H1 (cell line): ENCODE results near the gene TMTC2. TPM values are rescaled to one million over a fixed set of nuclear protein-coding genes. Genes with fewer than 3 reads are reported as not detected.

ENCODE experiments used
- CTCF ChIA-PET: fragments of 300-600 bp; sonication (Branson Sonifier 250); formaldehyde crosslinking; loops from one replicate; lab custom pipeline; 2021; ENCODE audit not compliant: partially characterized antibody; lab: Charles Lee
- POLR2A ChIA-PET: fragments of 300-600 bp; sonication (Branson Sonifier 250); formaldehyde crosslinking; loops from one replicate; lab custom pipeline; 2021; ENCODE audit warnings: inconsistent platforms; ENCODE audit not compliant: partially characterized antibody; lab: Charles Lee
- DNase-seq, 2 experiments: peaks; one replicate each; pipeline versions ENCODE4 v3.0.0 to v3.0.0-alpha.2; 2010 to 2022; ENCODE audit warnings: low spot score in 2 of 2, low read depth in 1 of 2, mixed read lengths in 1 of 2
- FAIRE-seq: peaks from 2 replicates; lab custom pipeline; 2011; peaks lifted over from hg19 to GRCh38; lab: Jason Lieb, UNC
- H2AFZ ChIP-seq: 2 replicates; pipeline ENCODE4 v1.8.1; 2012; ENCODE audit warnings: low read length, inconsistent platforms
- H2AK5ac ChIP-seq: 2 replicates; pipeline ENCODE4 v1.6.1; 2013; ENCODE audit warnings: low read depth, low read length
- H2BK120ac ChIP-seq: replicated peaks from 2 replicates; pipeline ENCODE3; 2013; ENCODE audit warnings: low read depth, low read length, inconsistent platforms
- H2BK12ac ChIP-seq: 2 replicates; pipeline ENCODE4 v1.6.1; 2013; ENCODE audit warnings: low read depth, low read length
- H2BK15ac ChIP-seq: 2 replicates; pipeline ENCODE4 v1.6.1; 2013; ENCODE audit warnings: low read length
- H2BK20ac ChIP-seq: 2 replicates; pipeline ENCODE4 v1.6.1; 2013; ENCODE audit warnings: low read length
- H2BK5ac ChIP-seq: 2 replicates; pipeline ENCODE4 v1.6.1; 2013; ENCODE audit warnings: low read depth, low read length
- H3K14ac ChIP-seq: 2 replicates; pipeline ENCODE4 v1.6.1; 2013; ENCODE audit warnings: inconsistent platforms; ENCODE audit not compliant: insufficient read length
- H3K18ac ChIP-seq: 2 replicates; pipeline ENCODE4 v1.6.1; 2013; ENCODE audit warnings: low read length; ENCODE audit errors: extremely low read depth
- H3K23ac ChIP-seq: 2 replicates; pipeline ENCODE4 v1.6.1; 2013; ENCODE audit warnings: inconsistent platforms; ENCODE audit not compliant: insufficient read length
- H3K23me2 ChIP-seq: 2 replicates; pipeline ENCODE4 v1.6.1; 2013; ENCODE audit warnings: low read depth, low read length
- H3K27ac ChIP-seq: 2 replicates; pipeline ENCODE4 v1.6.1; 2011; ENCODE audit warnings: low read depth, low read length, inconsistent platforms
- H3K27me3 ChIP-seq, 4 experiments: replicated peaks in 1 of 4; 1 replicate in 1 of 4; 2 replicates in 3 of 4; pipeline versions ENCODE4 v1.6.1 to v1.8.1; 2011 to 2013; ENCODE audit warnings: low read length in 3 of 4, mild to moderate bottlenecking in 3 of 4, inconsistent platforms in 2 of 4, mixed read lengths in 2 of 4, moderate library complexity in 1 of 4; ENCODE audit not compliant: control insufficient read depth in 3 of 4, insufficient read depth in 3 of 4; ENCODE audit errors: extremely low read depth in 1 of 4
- H3K36me3 ChIP-seq, 4 experiments: 2 replicates each; pipeline versions ENCODE4 v1.6.1 to v1.8.1; 2011 to 2013; ENCODE audit warnings: mild to moderate bottlenecking in 4 of 4, low read length in 3 of 4, moderate library complexity in 2 of 4, control low read depth in 1 of 4, inconsistent platforms in 1 of 4; ENCODE audit not compliant: insufficient read depth in 4 of 4, control insufficient read depth in 2 of 4
- H3K4ac ChIP-seq: replicated peaks from 2 replicates; pipeline ENCODE3; 2013; ENCODE audit warnings: low read length, low read depth, mixed read lengths, inconsistent platforms; ENCODE audit not compliant: insufficient read length
- H3K4me1 ChIP-seq, 4 experiments: replicated peaks in 1 of 4; 1 replicate in 1 of 4; 2 replicates in 3 of 4; pipeline versions ENCODE4 v1.6.1 to v1.8.1; 2011 to 2013; ENCODE audit warnings: low read length in 3 of 4, inconsistent platforms in 2 of 4, mixed read lengths in 1 of 4; ENCODE audit not compliant: insufficient read depth in 4 of 4, control insufficient read depth in 3 of 4
- H3K4me2 ChIP-seq, 2 experiments: 2 replicates each; pipeline versions ENCODE4 v1.6.1 to v1.8.1; 2011 to 2013; ENCODE audit warnings: low read depth in 2 of 2, low read length in 2 of 2, control low read depth in 1 of 2, inconsistent platforms in 1 of 2, mild to moderate bottlenecking in 1 of 2; ENCODE audit not compliant: insufficient read depth in 1 of 2
- H3K4me3 ChIP-seq, 4 experiments: fragments of 200-600, 300-600 bp in 1 of 4; sonication (generic), shearing (Covaris generic), sonication (Bioruptor Twin) in 1 of 4; 2 replicates each; pipeline versions ENCODE4 v1.5.1 to v1.8.1; 2011 to 2016; ENCODE audit warnings: low read length in 4 of 4, low read depth in 3 of 4, control low read depth in 2 of 4, inconsistent platforms in 2 of 4, mild to moderate bottlenecking in 2 of 4, mixed read lengths in 1 of 4, moderate library complexity in 1 of 4; ENCODE audit not compliant: insufficient read depth in 2 of 4; ENCODE audit errors: extremely low read depth in 1 of 4
- H3K56ac ChIP-seq: replicated peaks from 2 replicates; pipeline ENCODE3; 2013; ENCODE audit warnings: low read depth, mild to moderate bottlenecking, mixed read lengths, low read length, inconsistent platforms; ENCODE audit not compliant: insufficient read length
- H3K79me1 ChIP-seq: 2 replicates; pipeline ENCODE4 v1.6.1; 2013; ENCODE audit warnings: low read depth, low read length, control low read depth
- H3K79me2 ChIP-seq, 2 experiments: 2 replicates each; pipeline versions ENCODE4 v1.6.1 to v1.8.1; 2012 to 2013; ENCODE audit warnings: low read length in 2 of 2, mild to moderate bottlenecking in 2 of 2, inconsistent platforms in 1 of 2; ENCODE audit not compliant: insufficient read depth in 2 of 2, control insufficient read depth in 1 of 2
- H3K9ac ChIP-seq, 4 experiments: replicated peaks in 1 of 4; 1 replicate in 1 of 4; 2 replicates in 3 of 4; pipeline versions ENCODE4 v1.6.1 to v1.8.1; 2011 to 2013; ENCODE audit warnings: low read depth in 3 of 4, low read length in 3 of 4, control low read depth in 2 of 4, mild to moderate bottlenecking in 2 of 4, moderate library complexity in 2 of 4, inconsistent platforms in 1 of 4; ENCODE audit errors: extremely low read depth in 1 of 4
- H3K9me3 ChIP-seq, 2 experiments: 2 replicates each; pipeline versions ENCODE4 v1.6.1 to v1.8.1; 2012 to 2013; ENCODE audit warnings: mild to moderate bottlenecking in 2 of 2, moderate library complexity in 2 of 2, control low read depth in 1 of 2, inconsistent platforms in 1 of 2, low read depth in 1 of 2, low read length in 1 of 2, mixed read lengths in 1 of 2; ENCODE audit not compliant: insufficient read depth in 2 of 2
- H4K20me1 ChIP-seq, 2 experiments: replicated peaks in 1 of 2; 2 replicates each; pipeline versions ENCODE3 to v1.8.1; 2011 to 2013; ENCODE audit warnings: inconsistent platforms in 2 of 2, low read length in 2 of 2, mild to moderate bottlenecking in 1 of 2; ENCODE audit not compliant: insufficient read depth in 2 of 2, control insufficient read depth in 1 of 2
- H4K5ac ChIP-seq: 2 replicates; pipeline ENCODE4 v1.6.1; 2013; ENCODE audit warnings: low read length, low read depth, mixed read lengths, inconsistent platforms; ENCODE audit not compliant: insufficient read length
- H4K8ac ChIP-seq: 2 replicates; pipeline ENCODE4 v1.8.0; 2013; ENCODE audit warnings: mild to moderate bottlenecking, moderate library complexity, low read length, inconsistent platforms; ENCODE audit not compliant: insufficient read depth; ENCODE audit errors: extremely low read depth
- H4K91ac ChIP-seq: replicated peaks from 2 replicates; pipeline ENCODE3; 2013; ENCODE audit warnings: low read length, mixed read lengths, inconsistent platforms; ENCODE audit not compliant: insufficient read length
- ASH2L ChIP-seq: fragments of 200-600, 300-600 bp; sonication (generic); IDR thresholded peaks from one replicate; pipeline ENCODE4 v1.7.1; 2017; ENCODE audit warnings: low read length
- ATF2 ChIP-seq: IDR thresholded peaks from 2 replicates; pipeline ENCODE4 v1.6.1; 2012; ENCODE audit warnings: low read length, inconsistent platforms
- HDAC2 ChIP-seq, 2 experiments: fragments of 300-600 bp in 1 of 2; sonication (generic) in 1 of 2; IDR thresholded peaks; 2 replicates each; pipeline ENCODE4 v1.6.1; 2011 to 2012; ENCODE audit warnings: low read depth in 2 of 2, low read length in 2 of 2, mild to moderate bottlenecking in 2 of 2, moderate library complexity in 2 of 2, borderline replicate concordance in 1 of 2, inconsistent platforms in 1 of 2
- RBBP5 ChIP-seq: IDR thresholded peaks from 2 replicates; pipeline ENCODE4 v1.7.1; 2012; ENCODE audit warnings: low read depth, mild to moderate bottlenecking, inconsistent platforms, low read length, moderate library complexity, borderline replicate concordance
- SUZ12 ChIP-seq: fragments of 200-600 bp; sonication (generic); IDR thresholded peaks from 2 replicates; pipeline ENCODE4 v1.6.1; 2012; ENCODE audit warnings: mild to moderate bottlenecking, inconsistent platforms, low read length, moderate library complexity, mixed read lengths
- TAF7 ChIP-seq: optimal IDR thresholded peaks from 2 replicates; pipeline ENCODE3; 2011; ENCODE audit warnings: low read depth, mild to moderate bottlenecking, inconsistent platforms, low read length, moderate library complexity, borderline replicate concordance
- polyA plus RNA-seq, 7 experiments: library from polyadenylated mRNA; depleted of rRNA in 3 of 7; stranded (reverse) in 5 of 7; unstranded in 2 of 7; fragments of >200 nt in 5 of 7; fragments of 200-250 nt in 2 of 7; gene quantifications; 1 replicate in 5 of 7; 2 replicates in 1 of 7; 4 replicates in 1 of 7; pipeline versions ENCODE4 v1.2.1 to v1.2.3, GENCODE V29; 2011 to 2013; ENCODE audit warnings: missing spikeins in 2 of 7, mixed read lengths in 2 of 7
- total RNA-seq: library from RNA; stranded (reverse); fragmentation: NEBNext Ultra II Directional; extraction: Animal tissue kit (Norgen Biotek cat#: 25700); gene quantifications from 2 replicates; pipeline ENCODE4 v1.2.1, GENCODE V29; 2021

Gene TMTC2
- total and polyA plus RNA-seq, 2 of the 8 experiments (the other 6 are each of a cell fraction or from before 2014, with no cell fraction given): 2.3 to 3.9 TPM

- H3K27me3 ChIP-seq: no peaks in the 10 kb centered on the region
- H3K9ac ChIP-seq: no peak overlapping the region
- no peak overlapping the region for H3K18ac ChIP-seq
- no peak overlapping the region for H2BK5ac ChIP-seq
- no peak overlapping the region for H2BK12ac ChIP-seq
- H4K8ac ChIP-seq: no peak overlapping the region
- H3K79me2 ChIP-seq: no peaks in the 10 kb centered on the region
- no peak for FAIRE-seq
- H3K4me3 ChIP-seq: no peak overlapping the region
- CTCF ChIA-PET: no interaction called here
- H3K79me1 ChIP-seq: no peaks in the 10 kb centered on the region
- no peak overlapping the region for H3K56ac ChIP-seq
- H3K9me3 ChIP-seq: no peaks in the 10 kb centered on the region; a peak in 1 of 4 replicates
- peaks cover 0 to 7% (median 0%) of the 10 kb centered on the region in 4 experiments; a peak in 2 of 7 replicates for H3K4me1 ChIP-seq
- no peak overlapping the region for H3K14ac ChIP-seq
- no peak overlapping the region for H3K27ac ChIP-seq
- POLR2A ChIA-PET: no interaction called here
- H3K23ac ChIP-seq: no peak overlapping the region
- H4K91ac ChIP-seq: no peak overlapping the region
- TF ChIP-seq ASH2L (no peak), ATF2 (no peak), HDAC2 (IDR thresholded peaks at IDR 0.05; ENCODE audit: borderline replicate concordance in 1 of 2, low read depth in 2 of 2, low read length in 2 of 2) (no peak), TAF7 (no peak), RBBP5 (no peak), SUZ12 (no peak)
- TF ChIP-seq, all 59 proteins: peak for 0
- Histone ChIP-seq H3K23me2 (no peaks in the 10 kb centered on the region), H3K4ac (no peak overlapping the region), H2BK20ac (no peak overlapping the region), H2BK15ac (no peak overlapping the region), H3K36me3 (no peaks in the 10 kb centered on the region), H3K4me2 (no peak overlapping the region), H2BK120ac (no peak overlapping the region), H2AK5ac (no peak overlapping the region), H2AFZ (no peak overlapping the region), H4K20me1 (no peaks in the 10 kb centered on the region), H4K5ac (no peak overlapping the region)
- DNase-seq: no peak
These were observed 120.5 kb downstream of the TMTC2 start for GRCh38 chr12:82807132-82807737.
